HepG2 (cell line): ENCODE data around the gene PEAK1. TPM values are rescaled to one million over a fixed set of nuclear protein-coding genes. Genes with fewer than 3 reads are reported as not detected.

Experiments used
- ATAC-seq: fragments of 200-7000 bp; cut with Tn5 transposase; 3 replicates; pipeline ENCODE4 v1.9.1; 2020; ENCODE audit warnings: mild to moderate bottlenecking, moderate library complexity
- BruUV-seq: library from RNA; stranded (reverse); fragments of 400-500 nt; replicated peaks from 2 replicates; lab custom pipeline; 2021; lab: Mats Ljungman, UMichigan
- CTCF ChIA-PET: fragments of 300-600 bp; formaldehyde crosslinking; extraction: SDS; loops from one replicate; lab custom pipeline; 2021; ENCODE audit warnings: low total read pairs, inconsistent platforms, low intra/inter-chr PET ratio; lab: Yijun Ruan, JAX
- POLR2A ChIA-PET: fragments of 350-600 bp; sonication (Branson Sonifier 250); formaldehyde crosslinking; loops from one replicate; lab custom pipeline; 2020; ENCODE audit warnings: antibody characterized with exemption, inconsistent platforms; lab: Yijun Ruan, JAX
- DNase-seq: peaks from one replicate; pipeline ENCODE4 v3.0.0-alpha.2; 2015; ENCODE audit warnings: low spot score
- FAIRE-seq: peaks from 3 replicates; lab custom pipeline; 2011; peaks lifted over from hg19 to GRCh38; lab: Jason Lieb, UNC
- H2AFZ ChIP-seq: one replicate; pipeline ENCODE4 v1.6.1; 2011; ENCODE audit warnings: low read length, inconsistent platforms
- H3K27ac ChIP-seq: fragments of 300-600 bp; 3 replicates; pipeline ENCODE4 v1.8.0; 2011; ENCODE audit warnings: mixed run types, mild to moderate bottlenecking, mixed read lengths, low read length, inconsistent platforms; ENCODE audit not compliant: insufficient read depth; ENCODE audit errors: extremely low read length
- H3K27me3 ChIP-seq, 2 experiments: fragments of 200-600 bp in 1 of 2; 2 replicates in 1 of 2; 3 replicates in 1 of 2; pipeline versions ENCODE4 v1.6.0 to v1.8.0; 2011; ENCODE audit warnings: low read length in 2 of 2, mild to moderate bottlenecking in 2 of 2, moderate library complexity in 2 of 2, inconsistent platforms in 1 of 2; ENCODE audit not compliant: insufficient read depth in 2 of 2, control insufficient read depth in 1 of 2
- H3K36me3 ChIP-seq, 2 experiments: fragments of 200-600 bp in 1 of 2; replicated peaks in 1 of 2; 2 replicates in 1 of 2; 3 replicates in 1 of 2; pipeline versions ENCODE4 v1.5.1 to v1.8.0; 2011; ENCODE audit warnings: low read length in 2 of 2, inconsistent platforms in 1 of 2; ENCODE audit not compliant: insufficient read depth in 2 of 2, control insufficient read depth in 1 of 2
- H3K4me1 ChIP-seq: 2 replicates; pipeline ENCODE4 v1.5.1; 2012; ENCODE audit warnings: low read length, inconsistent platforms; ENCODE audit not compliant: insufficient read depth
- H3K4me2 ChIP-seq: 2 replicates; pipeline ENCODE4 v1.6.0; 2011; ENCODE audit warnings: low read depth, low read length, inconsistent platforms
- H3K4me3 ChIP-seq, 3 experiments: fragments of 200-600 bp in 1 of 3; sonication (generic), shearing (Covaris generic) in 1 of 3; replicated peaks in 1 of 3; 2 replicates each; pipeline ENCODE4 v1.5.1; 2011 to 2016; ENCODE audit warnings: low read length in 3 of 3, inconsistent platforms in 2 of 3, low read depth in 2 of 3, mild to moderate bottlenecking in 2 of 3, control low read depth in 1 of 3, mixed read lengths in 1 of 3; ENCODE audit not compliant: insufficient read depth in 1 of 3
- H3K79me2 ChIP-seq: one replicate; pipeline ENCODE4 v1.6.1; 2011; ENCODE audit warnings: low read length, inconsistent platforms; ENCODE audit not compliant: insufficient read depth
- H3K9ac ChIP-seq: 2 replicates; pipeline ENCODE4 v1.6.0; 2011; ENCODE audit warnings: mild to moderate bottlenecking, low read depth, low read length, inconsistent platforms; ENCODE audit not compliant: insufficient read depth
- H3K9me3 ChIP-seq: 2 replicates; pipeline ENCODE4 v1.5.1; 2012; ENCODE audit warnings: mild to moderate bottlenecking, low read length
- H4K20me1 ChIP-seq: 2 replicates; pipeline ENCODE4 v1.6.0; 2011; ENCODE audit warnings: inconsistent platforms, mild to moderate bottlenecking, low read length, moderate library complexity; ENCODE audit not compliant: insufficient read depth
- FIP1L1 ChIP-seq: fragments of 200-400 bp; formaldehyde crosslinking; IDR thresholded peaks from 2 replicates; pipeline ENCODE4 v1.6.1; 2018; ENCODE audit warnings: low read depth, mild to moderate bottlenecking, low read length, moderate library complexity, borderline replicate concordance; ENCODE audit not compliant: insufficient read depth
- GLMP ChIP-seq: sonication (generic); formaldehyde crosslinking; IDR thresholded peaks from 2 replicates; pipeline ENCODE4 v1.9.0; 2021; ENCODE audit warnings: missing genetic modification reagents, mild to moderate bottlenecking, borderline replicate concordance
- HIVEP1 ChIP-seq: sonication (generic); formaldehyde crosslinking; IDR thresholded peaks from 2 replicates; pipeline ENCODE4 v1.4.0; 2020; ENCODE audit warnings: mild to moderate bottlenecking, missing genetic modification reagents
- NR1H2 ChIP-seq: sonication (generic); formaldehyde crosslinking; IDR thresholded peaks from 2 replicates; pipeline ENCODE4 v1.8.1; 2022; ENCODE audit warnings: low read depth, missing genetic modification reagents, borderline replicate concordance
- POLR2AphosphoS2 ChIP-seq: IDR thresholded peaks from 2 replicates; pipeline ENCODE4 v1.6.1; 2011; ENCODE audit warnings: low read depth, low read length, improper control_type of control experiment
- SRSF4 ChIP-seq: fragments of 200-400 bp; formaldehyde crosslinking; IDR thresholded peaks from one replicate; pipeline ENCODE4 v1.6.1; 2018; ENCODE audit warnings: mild to moderate bottlenecking, low read depth, low read length, moderate library complexity; ENCODE audit not compliant: poor library complexity, severe bottlenecking
- ZFP37 ChIP-seq: sonication (generic); formaldehyde crosslinking; IDR thresholded peaks from 2 replicates; pipeline ENCODE4 v1.4.0; 2020; ENCODE audit warnings: missing genetic modification reagents, borderline replicate concordance
- ZNF205 ChIP-seq: IDR thresholded peaks from 2 replicates; pipeline ENCODE4 v1.6.1; 2018; ENCODE audit warnings: missing biosample characterization, missing genetic modification reagents
- ZNF562 ChIP-seq: sonication (generic); formaldehyde crosslinking; IDR thresholded peaks from 2 replicates; pipeline ENCODE4 v1.8.0; 2022; ENCODE audit warnings: missing genetic modification reagents, borderline replicate concordance
- ZNF572 ChIP-seq: sonication (generic); formaldehyde crosslinking; IDR thresholded peaks from 2 replicates; pipeline ENCODE4 v1.5.1; 2020; ENCODE audit warnings: mild to moderate bottlenecking, missing genetic modification reagents
- WGBS: methylation state at CpG from one replicate; pipeline ENCODE4 v1.1.6; 2017; ENCODE audit warnings: low lambda C conversion rate; 5-methylcytosine and 5-hydroxymethylcytosine counted together
- in situ Hi-C: cut with HindIII; loops from 2 replicates; pipeline ENCODE4 v1.10.0; 2017; ENCODE audit warnings: low pct_unique_long_range_greater_than_20kb; ENCODE audit not compliant: extremely low pct_ligation_motif_present
- intact Hi-C: fragments of 100-400 bp; cut with micrococcal nuclease; formaldehyde crosslinking; loops from one replicate; pipeline ENCODE4 v1.10.0; 2022; ENCODE audit not compliant: unreplicated experiment
- polyA plus RNA-seq, 8 experiments: library from polyadenylated mRNA; depleted of rRNA in 3 of 8; stranded (reverse) in 7 of 8; unstranded in 1 of 8; fragments of >200 nt; fragmentation: Illumina TruSeq in 4 of 8; extraction: Trizol in 4 of 8; gene quantifications; 2 replicates each; pipeline versions ENCODE4 v1.2.1 to v1.2.3, GENCODE V29; 2011 to 2016; ENCODE audit warnings: low read depth in 4 of 8, missing spikeins in 1 of 8, mixed read lengths in 1 of 8; ENCODE audit not compliant: insufficient read depth in 1 of 8
- total RNA-seq, 5 experiments: library from RNA; depleted of rRNA; stranded (reverse); fragments of >200 nt; fragmentation: Illumina TruSeq; extraction: Trizol; gene quantifications; 2 replicates each; pipeline ENCODE4 v1.2.3, GENCODE V29; 2016; ENCODE audit warnings: low read depth in 1 of 5

The PEAK1 gene
- total and polyA plus RNA-seq, 2 of the 13 experiments (the other 11 are each of a cell fraction or from before 2014, with no cell fraction given) = 6.0 to 6.6 TPM

DNA sequence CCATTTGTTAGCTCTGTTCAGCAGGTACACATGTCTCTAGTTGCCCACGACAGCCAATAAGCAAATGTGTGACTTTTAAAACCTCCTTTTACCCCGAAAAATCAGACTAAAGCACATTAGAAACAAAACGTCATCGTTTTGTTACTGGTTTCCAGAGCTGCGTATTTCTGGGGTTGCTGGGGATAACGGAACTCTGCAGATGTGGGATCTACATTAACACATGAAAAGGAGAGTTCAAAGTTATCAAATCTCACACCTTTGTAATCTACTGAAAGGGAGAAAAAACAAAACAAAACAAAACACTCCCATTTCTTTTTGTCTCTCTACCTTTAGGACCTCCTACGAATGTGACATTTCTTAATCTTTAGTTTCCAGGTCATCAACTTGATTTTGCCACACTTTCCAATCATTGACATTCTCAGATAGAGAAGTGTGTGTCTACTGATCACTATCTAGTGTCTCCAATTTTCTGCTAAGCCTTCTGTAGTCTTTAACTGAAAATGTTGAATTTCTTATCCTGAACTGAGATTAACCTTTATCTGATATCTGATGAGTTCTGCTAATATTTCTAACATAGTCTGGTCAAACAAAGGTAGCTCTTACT is 256.0 kb downstream of the PEAK1 start:
- in situ Hi-C loops = no loop called here
- ATAC-seq = no peak
- CTCF ChIA-PET = no interaction called here

More for the DNA sequence above, 256.0 kb downstream of the PEAK1 start:
- Histone ChIP-seq H3K4me2 (no peak overlapping the region), H3K79me2 (no peaks in the 10 kb centered on the region), H3K4me3 (no peak overlapping the region), H2AFZ (no peak overlapping the region), H3K9ac (no peak overlapping the region), H3K9me3 (no peaks in the 10 kb centered on the region), H3K27me3 (no peaks in the 10 kb centered on the region), H3K27ac (no peak overlapping the region), H3K4me1 (peaks cover 59% of the 10 kb centered on the region), H3K36me3 (no peaks in the 10 kb centered on the region; a peak in 1 of 5 replicates), H4K20me1 (no peaks in the 10 kb centered on the region)
- DNase-seq (no peak), FAIRE-seq (no peak)
- TF ChIP-seq GLMP (CRISPR knock-in tag) (no peak), ZNF562 (CRISPR knock-in tag) (no peak), ZFP37 (CRISPR knock-in tag) (no peak), NR1H2 (CRISPR knock-in tag) (no peak), FIP1L1 (no peak), SRSF4 (no peak), HIVEP1 (CRISPR knock-in tag) (no peak), POLR2AphosphoS2 (no peak), ZNF205 (CRISPR knock-in tag) (no peak), ZNF572 (CRISPR knock-in tag) (no peak)
- intact Hi-C loops = no loop called here
- POLR2A ChIA-PET = no interaction called here
- 93% methylated on average over 7 of the region's 7 CpGs for WGBS
- BruUV-seq = no TSS peak
